CD4-positive, CD25-positive, alpha-beta regulatory T cell (primary cell): ENCODE results near the gene C16orf82. TPM values are rescaled to one million over a fixed set of nuclear protein-coding genes. Genes with fewer than 3 reads are reported as not detected.

Source experiments
- ATAC-seq, 2 donors: fragments of 150-1000 bp; cut with Tn5 transposase; one replicate each; pipeline ENCODE4 v1.10.0; 2021; ENCODE audit warnings: low read depth in 2 of 2, moderate number of reproducible peaks in 2 of 2, moderate library complexity in 1 of 2
- DNase-seq, 3 donors: peaks; one replicate each; pipeline versions ENCODE4 v3.0.0 to v3.0.0-alpha.2; 2012 to 2022; ENCODE audit warnings: mixed read lengths in 1 of 3
- H3K27ac ChIP-seq: one replicate; pipeline ENCODE4 v1.7.0; 2013; ENCODE audit warnings: mild to moderate bottlenecking, low read length; ENCODE audit not compliant: insufficient read depth, poor library complexity, severe bottlenecking
- H3K27me3 ChIP-seq: one replicate; pipeline ENCODE4 v1.7.0; 2013; ENCODE audit warnings: low read length; ENCODE audit not compliant: control insufficient read depth, insufficient read depth
- H3K36me3 ChIP-seq: one replicate; pipeline ENCODE4 v1.7.0; 2013; ENCODE audit warnings: mild to moderate bottlenecking, low read length, moderate library complexity; ENCODE audit not compliant: control insufficient read depth, insufficient read depth
- H3K4me1 ChIP-seq: 2 replicates; pipeline ENCODE4 v1.7.0; 2013; ENCODE audit warnings: mild to moderate bottlenecking, low read length; ENCODE audit not compliant: insufficient read depth, control insufficient read depth, poor library complexity, severe bottlenecking
- H3K4me3 ChIP-seq: one replicate; pipeline ENCODE4 v1.7.0; 2013; ENCODE audit warnings: low read depth, mild to moderate bottlenecking, low read length, moderate library complexity
- H3K9me3 ChIP-seq, 2 experiments: 1 replicate in 1 of 2; 2 replicates in 1 of 2; pipeline ENCODE4 v1.7.0; 2013; ENCODE audit warnings: low read length in 2 of 2, mild to moderate bottlenecking in 1 of 2, moderate library complexity in 1 of 2; ENCODE audit not compliant: control insufficient read depth in 2 of 2
- H3K27ac Mint-ChIP-seq, 3 donors: one replicate each; pipeline ENCODE4 v1.8.0; 2020 to 2022; ENCODE audit warnings: mild to moderate bottlenecking in 3 of 3, mixed read lengths in 3 of 3, moderate library complexity in 2 of 3
- H3K27me3 Mint-ChIP-seq: one replicate; pipeline ENCODE4 v1.8.0; 2022; ENCODE audit warnings: mild to moderate bottlenecking, mixed read lengths
- H3K36me3 Mint-ChIP-seq: one replicate; pipeline ENCODE4 v1.8.0; 2020; ENCODE audit warnings: mixed read lengths
- H3K4me1 Mint-ChIP-seq, 4 donors: one replicate each; pipeline ENCODE4 v1.8.0; 2020 to 2022; ENCODE audit warnings: mixed read lengths in 4 of 4, mild to moderate bottlenecking in 1 of 4
- H3K4me3 Mint-ChIP-seq, 4 donors: one replicate each; pipeline ENCODE4 v1.8.0; 2020 to 2022; ENCODE audit warnings: mild to moderate bottlenecking in 4 of 4, mixed read lengths in 4 of 4, moderate library complexity in 3 of 4
- H3K9me3 Mint-ChIP-seq, 7 donors: one replicate each; pipeline ENCODE4 v1.8.0; 2020 to 2022; ENCODE audit warnings: mixed read lengths in 7 of 7, mild to moderate bottlenecking in 3 of 7, moderate library complexity in 2 of 7
- polyA plus RNA-seq, 4 donors: library from polyadenylated mRNA; unstranded; fragments of 300-500 nt; fragmentation: Illumina TruSeq; gene quantifications; one replicate each; pipeline ENCODE4 v1.2.3, GENCODE V29; 2021
- total RNA-seq: library from RNA; stranded (reverse); gene quantifications from one replicate; pipeline ENCODE4 v1.2.3, GENCODE V29; 2022

Gene C16orf82
- total and polyA plus RNA-seq, 5 donors from 2014 or later, result not detected

DNA sequence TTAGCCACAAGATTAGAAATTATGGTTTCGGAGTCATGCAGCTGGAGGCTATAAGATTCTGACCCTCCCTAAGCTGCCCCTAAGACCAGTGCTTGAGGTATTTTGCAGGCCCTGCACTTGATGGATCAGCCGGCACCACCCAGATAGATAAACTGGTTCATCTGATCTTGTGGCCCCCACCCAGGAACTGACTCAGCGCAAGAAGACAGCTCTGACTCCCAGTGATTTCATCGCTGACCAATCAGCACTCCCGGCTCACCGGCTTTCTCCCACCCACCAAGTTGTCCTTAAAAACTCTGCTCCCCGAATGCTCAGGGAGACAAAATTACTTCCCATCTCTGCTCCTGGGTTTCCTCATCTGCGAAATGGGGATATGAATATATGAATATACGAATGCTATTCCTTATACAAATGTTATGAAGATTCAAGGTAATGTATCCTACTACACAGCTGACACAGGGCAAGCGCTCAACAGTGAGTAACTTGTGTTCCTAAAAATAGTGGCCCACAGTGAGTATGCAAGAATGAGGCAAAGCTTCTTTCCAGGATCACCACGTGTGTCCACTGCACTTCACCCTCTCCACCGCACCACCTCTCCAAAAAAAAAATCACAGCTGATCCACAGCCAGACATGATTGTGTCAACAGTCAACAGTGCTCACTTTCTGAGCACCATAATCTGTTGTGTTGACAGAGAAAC is 33.3 kb upstream of the C16orf82 start:
- ATAC-seq (no peak), DNase-seq (no peak)
- Histone ChIP-seq H3K4me3 (no peak overlapping the region), H3K4me1 (no peaks in the 10 kb centered on the region), H3K36me3 (no peaks in the 10 kb centered on the region), H3K27ac (no peak overlapping the region), H3K9me3 (no peaks in the 10 kb centered on the region), H3K27me3 (no peaks in the 10 kb centered on the region)
- Mint-ChIP-seq H3K27me3 (no peaks in the 10 kb centered on the region), H3K36me3 (no peaks in the 10 kb centered on the region), H3K9me3 (no peaks in the 10 kb centered on the region), H3K27ac (no peak overlapping the region), H3K4me3 (no peak overlapping the region), H3K4me1 (no peaks in the 10 kb centered on the region)

DNA sequence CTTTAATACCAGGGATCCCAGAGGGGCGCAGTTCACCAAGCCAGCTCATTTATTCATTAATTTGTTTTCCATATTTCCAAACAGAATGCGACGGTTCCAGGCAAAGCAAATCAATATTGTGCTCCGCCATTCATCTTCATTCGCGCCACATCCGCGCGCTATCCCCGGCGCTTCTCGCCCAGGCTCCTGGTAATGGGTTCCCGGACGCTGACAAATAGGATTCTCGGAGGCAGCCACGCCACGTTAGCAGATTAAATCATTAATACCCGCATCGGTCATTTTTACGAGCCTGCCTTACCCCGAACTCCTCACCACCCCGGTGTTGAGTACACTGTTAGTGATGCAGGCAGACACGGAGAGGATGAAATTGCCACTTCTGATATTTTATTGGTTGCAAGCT is 26.0 kb upstream of the C16orf82 start:
- DNase-seq (no peak), ATAC-seq (no peak)
- H3K36me3 ChIP-seq, result no peaks in the 10 kb centered on the region
- Mint-ChIP-seq H3K27me3 (no peaks in the 10 kb centered on the region), H3K36me3 (no peaks in the 10 kb centered on the region), H3K4me3 (no peak overlapping the region), H3K27ac (no peak overlapping the region), H3K4me1 (no peaks in the 10 kb centered on the region), H3K9me3 (peaks cover 0 to 7% (median 0%) of the 10 kb centered on the region in 7 donors)
- no peaks in the 10 kb centered on the region for H3K4me1 ChIP-seq
- no peaks in the 10 kb centered on the region for H3K9me3 ChIP-seq
- H3K4me3 ChIP-seq, result no peak overlapping the region
- H3K27me3 ChIP-seq, result peaks cover 3% of the 10 kb centered on the region
- H3K27ac ChIP-seq, result no peak overlapping the region

DNA sequence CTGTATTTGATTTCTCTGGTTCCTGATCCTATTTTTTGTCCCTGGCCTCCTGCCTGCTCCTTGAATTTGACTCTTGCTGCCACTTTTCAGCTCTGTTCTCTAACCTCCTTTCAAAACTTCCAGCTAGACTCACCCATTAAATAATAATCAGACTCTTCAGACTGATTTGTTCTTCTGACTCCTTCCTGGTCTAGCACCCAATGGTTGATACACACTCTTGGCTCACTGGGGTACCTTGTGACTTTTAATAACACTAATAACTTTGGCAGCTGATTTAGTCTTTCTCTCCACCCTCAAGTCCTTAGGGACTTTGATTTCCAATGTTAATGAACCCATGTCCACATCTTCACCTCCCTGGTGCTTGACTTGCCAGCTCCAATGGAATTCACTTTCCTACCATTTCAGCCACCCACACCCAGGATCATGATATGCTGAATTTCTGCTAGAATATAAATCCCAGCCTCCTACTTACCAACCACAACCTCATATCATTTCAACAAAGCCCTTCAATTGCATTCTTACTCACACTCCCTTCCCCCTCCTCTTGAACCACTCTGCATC is 19.7 kb upstream of the C16orf82 start:
- no peak overlapping the region for H3K27ac ChIP-seq
- H3K36me3 ChIP-seq, result no peaks in the 10 kb centered on the region
- H3K27me3 ChIP-seq, result peaks cover 13% of the 10 kb centered on the region
- no peaks in the 10 kb centered on the region for H3K4me1 ChIP-seq
- Mint-ChIP-seq H3K9me3 (peaks cover 0 to 7% (median 0%) of the 10 kb centered on the region in 7 donors), H3K4me3 (no peak overlapping the region), H3K27me3 (no peaks in the 10 kb centered on the region), H3K4me1 (no peaks in the 10 kb centered on the region), H3K36me3 (no peaks in the 10 kb centered on the region), H3K27ac (no peak overlapping the region)
- no peak overlapping the region for H3K4me3 ChIP-seq
- no peak for DNase-seq
- no peaks in the 10 kb centered on the region for H3K9me3 ChIP-seq
- ATAC-seq, result no peak

DNA sequence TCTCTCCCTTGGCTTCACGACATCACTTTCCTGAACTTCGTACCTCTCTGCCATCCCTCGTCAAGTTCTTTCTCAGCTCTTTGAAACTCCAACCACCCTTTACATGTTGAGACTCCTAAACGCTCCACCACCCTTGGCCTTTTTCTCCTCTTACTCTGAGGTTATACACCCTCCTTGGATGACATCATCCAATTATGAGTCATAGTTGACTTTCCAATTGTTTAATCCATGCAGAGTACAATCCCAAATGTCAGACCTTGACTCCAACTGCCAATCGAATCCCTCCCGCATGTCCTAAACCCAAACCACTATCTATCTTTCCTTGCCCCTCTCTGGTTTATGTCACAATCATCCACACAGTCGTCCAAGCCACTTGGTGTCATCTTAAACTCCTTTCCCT is 18.4 kb upstream of the C16orf82 start:
- Histone ChIP-seq H3K4me1 (no peaks in the 10 kb centered on the region), H3K27me3 (peaks cover 13% of the 10 kb centered on the region), H3K36me3 (no peaks in the 10 kb centered on the region), H3K27ac (no peak overlapping the region), H3K4me3 (no peak overlapping the region), H3K9me3 (no peaks in the 10 kb centered on the region)
- Mint-ChIP-seq H3K27me3 (no peaks in the 10 kb centered on the region), H3K4me1 (no peaks in the 10 kb centered on the region), H3K36me3 (no peaks in the 10 kb centered on the region), H3K4me3 (no peak overlapping the region), H3K27ac (no peak overlapping the region), H3K9me3 (peaks cover 0 to 3% (median 0%) of the 10 kb centered on the region in 7 donors)
- ATAC-seq (no peak), DNase-seq (no peak)

DNA sequence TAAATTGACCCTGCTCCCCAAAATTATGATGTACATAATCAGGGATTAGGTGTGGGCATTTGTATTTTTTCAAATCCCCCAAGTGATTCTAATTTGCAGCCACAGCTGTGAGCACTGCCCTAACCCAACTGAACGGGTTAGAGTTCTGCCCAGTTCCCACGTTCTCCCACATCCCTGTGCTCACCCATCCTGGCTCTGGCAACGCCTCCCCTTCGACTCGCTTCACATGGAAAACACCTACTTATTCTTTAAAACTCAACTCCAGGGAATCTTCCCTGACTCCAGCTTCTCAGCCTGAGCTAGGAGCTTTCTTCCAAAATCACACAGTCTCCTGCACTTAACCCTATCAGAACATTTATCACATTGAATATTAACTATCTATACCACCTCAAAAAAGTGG is 17.6 kb upstream of the C16orf82 start:
- Histone ChIP-seq H3K4me3 (no peak overlapping the region), H3K27ac (no peak overlapping the region), H3K4me1 (no peaks in the 10 kb centered on the region), H3K9me3 (no peaks in the 10 kb centered on the region), H3K27me3 (peaks cover 13% of the 10 kb centered on the region), H3K36me3 (no peaks in the 10 kb centered on the region)
- H3K4me3 Mint-ChIP-seq, result no peak overlapping the region
- no peak overlapping the region for H3K27ac Mint-ChIP-seq
- no peaks in the 10 kb centered on the region for H3K36me3 Mint-ChIP-seq
- no peaks in the 10 kb centered on the region for H3K27me3 Mint-ChIP-seq
- ATAC-seq, result no peak
- no peaks in the 10 kb centered on the region for H3K9me3 Mint-ChIP-seq
- no peaks in the 10 kb centered on the region for H3K4me1 Mint-ChIP-seq
- DNase-seq, result no peak

DNA sequence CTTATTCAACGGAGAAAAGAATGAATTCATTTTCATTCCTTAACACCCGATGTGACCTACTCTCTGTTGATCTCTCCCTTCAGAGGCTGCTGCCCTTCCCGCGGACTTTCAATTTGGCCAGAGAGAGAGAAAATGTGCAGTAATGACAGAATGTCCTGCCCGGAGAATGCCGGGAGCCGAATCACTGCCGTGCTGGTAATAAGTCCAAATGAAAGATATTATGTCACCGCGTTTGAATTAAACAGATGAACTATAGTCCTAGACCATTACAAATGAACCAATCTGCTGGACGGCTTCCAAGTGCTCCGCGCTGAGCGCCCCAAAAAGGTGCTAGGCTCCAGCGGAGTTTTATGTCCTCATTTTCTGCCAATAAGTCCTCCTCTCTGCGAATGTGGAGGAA is 14.7 kb upstream of the C16orf82 start:
- H3K36me3 Mint-ChIP-seq, result no peaks in the 10 kb centered on the region
- Histone ChIP-seq H3K4me3 (no peak overlapping the region), H3K36me3 (no peaks in the 10 kb centered on the region), H3K9me3 (no peaks in the 10 kb centered on the region), H3K27me3 (peaks cover 6% of the 10 kb centered on the region), H3K27ac (no peak overlapping the region), H3K4me1 (no peaks in the 10 kb centered on the region)
- ATAC-seq, result no peak
- no peak overlapping the region for H3K4me3 Mint-ChIP-seq
- H3K27me3 Mint-ChIP-seq, result no peaks in the 10 kb centered on the region
- no peak for DNase-seq
- peaks cover 0 to 3% (median 0%) of the 10 kb centered on the region in 7 donors for H3K9me3 Mint-ChIP-seq
- H3K4me1 Mint-ChIP-seq, result no peaks in the 10 kb centered on the region
- no peak overlapping the region for H3K27ac Mint-ChIP-seq

DNA sequence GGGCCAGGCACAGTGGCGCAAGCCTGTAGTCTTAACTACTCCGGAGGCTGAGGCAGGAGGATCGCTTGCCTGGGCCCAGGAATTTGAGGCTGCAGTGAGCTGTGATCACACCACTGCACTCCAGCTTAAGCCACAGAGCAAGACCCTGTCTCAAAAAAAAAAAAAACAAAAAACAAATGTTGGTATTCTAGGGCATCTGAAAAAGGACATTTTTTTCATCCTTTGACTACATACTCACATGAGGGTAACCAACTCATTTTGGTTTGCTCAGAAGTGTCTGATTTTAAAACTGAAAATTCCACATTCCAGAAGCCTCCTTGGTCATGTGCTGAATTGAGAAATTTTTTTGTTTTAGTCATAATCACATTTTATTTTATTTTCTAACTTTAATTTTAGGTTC is 12.7 kb upstream of the C16orf82 start:
- no peaks in the 10 kb centered on the region for H3K36me3 Mint-ChIP-seq
- DNase-seq (no peak), ATAC-seq (no peak)
- no peak overlapping the region for H3K27ac Mint-ChIP-seq
- Histone ChIP-seq H3K4me1 (no peaks in the 10 kb centered on the region), H3K4me3 (no peak overlapping the region), H3K36me3 (no peaks in the 10 kb centered on the region), H3K9me3 (no peaks in the 10 kb centered on the region), H3K27me3 (peaks cover 3% of the 10 kb centered on the region), H3K27ac (no peak overlapping the region)
- H3K4me3 Mint-ChIP-seq, result no peak overlapping the region
- H3K4me1 Mint-ChIP-seq, result no peaks in the 10 kb centered on the region
- H3K27me3 Mint-ChIP-seq, result no peaks in the 10 kb centered on the region
- H3K9me3 Mint-ChIP-seq, result peaks cover 0 to 3% (median 0%) of the 10 kb centered on the region in 7 donors

DNA sequence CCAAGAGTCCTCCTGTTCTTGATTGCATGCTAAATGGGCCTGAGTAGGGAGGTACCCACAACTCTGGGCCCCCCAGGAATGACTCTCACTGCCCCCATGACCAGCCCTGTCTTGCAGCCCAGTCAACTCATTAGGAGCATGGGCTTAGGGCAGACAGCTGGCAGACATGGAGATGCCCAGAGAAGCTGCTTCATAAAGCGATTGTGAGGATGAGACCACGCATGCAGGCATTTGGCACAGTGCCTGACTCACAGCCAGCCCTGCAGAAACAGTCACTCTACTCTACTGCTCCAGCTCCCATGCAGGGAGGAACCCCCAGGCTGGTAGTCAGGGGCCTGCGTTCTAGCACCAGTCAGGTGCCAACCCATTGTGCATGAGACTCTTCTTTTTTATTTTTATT is 8.4 kb upstream of the C16orf82 start:
- Histone ChIP-seq H3K27ac (no peak overlapping the region), H3K4me1 (no peaks in the 10 kb centered on the region), H3K27me3 (no peaks in the 10 kb centered on the region), H3K9me3 (no peaks in the 10 kb centered on the region), H3K4me3 (no peak overlapping the region), H3K36me3 (no peaks in the 10 kb centered on the region)
- DNase-seq, result no peak
- Mint-ChIP-seq H3K4me3 (no peak overlapping the region), H3K4me1 (no peaks in the 10 kb centered on the region), H3K36me3 (no peaks in the 10 kb centered on the region), H3K27ac (no peak overlapping the region), H3K9me3 (peaks cover 0 to 3% (median 0%) of the 10 kb centered on the region in 7 donors), H3K27me3 (no peaks in the 10 kb centered on the region)
- ATAC-seq, result no peak
